IMR-90 (cell line): Measurements from ENCODE around the gene C1QC. TPM values are rescaled to one million over a fixed set of nuclear protein-coding genes. Genes with fewer than 3 reads are reported as not detected.
A peak's percentile ranks its signal among the peaks of the same experiment; 100 is the strongest.

Experiments used
- ATAC-seq: fragments of 200-7000 bp; cut with Tn5 transposase; 2 replicates; pipeline ENCODE4 v1.9.1; 2020; ENCODE audit warnings: low read depth, mild to moderate bottlenecking, moderate library complexity
- BruUV-seq: library from RNA; stranded (reverse); fragments of 400-500 nt; replicated peaks from 2 replicates; lab custom pipeline; 2021; lab: Mats Ljungman, UMichigan
- CTCF ChIA-PET: fragments of 300-600 bp; formaldehyde crosslinking; extraction: SDS; loops from one replicate; lab custom pipeline; 2021; ENCODE audit warnings: antibody characterized with exemption; lab: Yijun Ruan, JAX
- POLR2A ChIA-PET: fragments of 300-600 bp; sonication (Branson Sonifier 250); formaldehyde crosslinking; loops from one replicate; lab custom pipeline; 2022; ENCODE audit warnings: antibody characterized with exemption; ENCODE audit not compliant: unreplicated experiment; lab: Charles Lee
- DNase-seq: peaks from one replicate; pipeline ENCODE4 v3.0.0; 2013
- H2AFZ ChIP-seq: replicated peaks from 2 replicates; pipeline ENCODE3; 2013; ENCODE audit warnings: low read length, mild to moderate bottlenecking; ENCODE audit not compliant: poor library complexity
- H2AK5ac ChIP-seq: 2 replicates; pipeline ENCODE4 v1.6.1; 2013; ENCODE audit warnings: low read depth, low read length, inconsistent platforms
- H2AK9ac ChIP-seq: replicated peaks from 2 replicates; pipeline ENCODE3; 2013; ENCODE audit warnings: mild to moderate bottlenecking, low read depth, low read length, moderate library complexity; ENCODE audit not compliant: poor library complexity
- H2BK120ac ChIP-seq: 2 replicates; pipeline ENCODE4 v1.6.1; 2013; ENCODE audit warnings: low read depth, low read length, inconsistent platforms
- H2BK15ac ChIP-seq: 3 replicates; pipeline ENCODE4 v1.6.1; 2013; ENCODE audit warnings: low read depth, low read length, inconsistent platforms
- H2BK20ac ChIP-seq: 2 replicates; pipeline ENCODE4 v1.6.1; 2013; ENCODE audit warnings: low read depth, mild to moderate bottlenecking, inconsistent platforms, low read length, moderate library complexity
- H2BK5ac ChIP-seq: 2 replicates; pipeline ENCODE4 v1.6.1; 2013; ENCODE audit warnings: mild to moderate bottlenecking, low read depth, low read length, inconsistent platforms; ENCODE audit not compliant: poor library complexity, severe bottlenecking
- H3K14ac ChIP-seq: replicated peaks from 2 replicates; pipeline ENCODE4 v1.6.1; 2013; ENCODE audit warnings: low read depth, low read length, inconsistent platforms
- H3K18ac ChIP-seq: 2 replicates; pipeline ENCODE4 v1.6.1; 2013; ENCODE audit warnings: low read depth, low read length, control low read depth
- H3K23ac ChIP-seq: 2 replicates; pipeline ENCODE4 v1.6.1; 2013; ENCODE audit warnings: low read depth, low read length, inconsistent platforms
- H3K27ac ChIP-seq: 2 replicates; pipeline ENCODE4 v1.5.1; 2013; ENCODE audit warnings: mild to moderate bottlenecking, control low read depth, low read length; ENCODE audit not compliant: insufficient read depth
- H3K27me3 ChIP-seq: 2 replicates; pipeline ENCODE4 v1.6.1; 2013; ENCODE audit warnings: low read length; ENCODE audit not compliant: control insufficient read depth, insufficient read depth
- H3K36me3 ChIP-seq: 2 replicates; pipeline ENCODE4 v1.6.1; 2013; ENCODE audit warnings: low read length, mixed read lengths; ENCODE audit not compliant: control insufficient read depth, insufficient read depth
- H3K4ac ChIP-seq: 2 replicates; pipeline ENCODE4 v1.6.1; 2013; ENCODE audit warnings: low read depth, low read length, inconsistent platforms
- H3K4me1 ChIP-seq: 2 replicates; pipeline ENCODE4 v1.6.1; 2013; ENCODE audit warnings: low read length, mixed read lengths; ENCODE audit not compliant: control insufficient read depth, insufficient read depth
- H3K4me2 ChIP-seq: 2 replicates; pipeline ENCODE4 v1.6.1; 2013; ENCODE audit warnings: low read depth, mild to moderate bottlenecking, control low read depth, low read length, moderate library complexity
- H3K4me3 ChIP-seq: 2 replicates; pipeline ENCODE4 v1.5.1; 2013; ENCODE audit warnings: low read depth, mild to moderate bottlenecking, control low read depth, low read length, moderate library complexity; ENCODE audit not compliant: insufficient read depth
- H3K56ac ChIP-seq: 2 replicates; pipeline ENCODE4 v1.6.1; 2013; ENCODE audit warnings: low read length, inconsistent platforms; ENCODE audit not compliant: insufficient read depth; ENCODE audit errors: extremely low read depth
- H3K79me1 ChIP-seq, 2 experiments: 2 replicates each; pipeline ENCODE4 v1.6.1; 2013; ENCODE audit warnings: low read length in 2 of 2, inconsistent platforms in 1 of 2, low read depth in 1 of 2
- H3K9ac ChIP-seq: 2 replicates; pipeline ENCODE4 v1.6.1; 2013; ENCODE audit warnings: low read depth, low read length, control low read depth
- H3K9me1 ChIP-seq: 2 replicates; pipeline ENCODE4 v1.6.1; 2013; ENCODE audit warnings: low read length, inconsistent platforms; ENCODE audit not compliant: insufficient read depth
- H3K9me3 ChIP-seq: 2 replicates; pipeline ENCODE4 v1.6.1; 2013; ENCODE audit warnings: low read length; ENCODE audit not compliant: control insufficient read depth, insufficient read depth
- H4K20me1 ChIP-seq: 2 replicates; pipeline ENCODE4 v1.6.1; 2013; ENCODE audit warnings: low read length, inconsistent platforms; ENCODE audit not compliant: insufficient read depth
- H4K5ac ChIP-seq: 2 replicates; pipeline ENCODE4 v1.6.1; 2013; ENCODE audit warnings: mild to moderate bottlenecking, low read depth, low read length, control low read depth
- H4K8ac ChIP-seq, 2 experiments: 2 replicates each; pipeline ENCODE4 v1.6.1; 2013; ENCODE audit warnings: low read depth in 2 of 2, low read length in 2 of 2, control low read depth in 1 of 2, inconsistent platforms in 1 of 2
- H4K91ac ChIP-seq: 2 replicates; pipeline ENCODE4 v1.6.1; 2013; ENCODE audit warnings: low read depth, low read length, inconsistent platforms; ENCODE audit not compliant: insufficient read depth
- WGBS, 2 experiments: methylation state at CpG; one replicate each; pipeline versions ENCODE4 v1.1.5 to v1.1.7; 2013; ENCODE audit warnings: missing lambda C conversion rate in 2 of 2; ENCODE audit not compliant: insufficient read length in 1 of 2; ENCODE audit errors: extremely low coverage in 2 of 2; 5-methylcytosine and 5-hydroxymethylcytosine counted together
- dilution Hi-C: fragments of 300-500 bp; cut with HindIII; formaldehyde crosslinking; loops from one replicate; pipeline ENCODE4 v1.14.3; 2018; ENCODE audit warnings: low sequenced_read_pairs; ENCODE audit not compliant: unreplicated experiment
- in situ Hi-C: fragments of 300-500 bp; cut with MboI; formaldehyde crosslinking; loops from 3 replicates; pipeline ENCODE4 v1.14.3; 2019; ENCODE audit warnings: low sequenced_read_pairs, inconsistent platforms, mixed read lengths
- intact Hi-C: fragments of 100-400 bp; cut with micrococcal nuclease; formaldehyde crosslinking; loops from 2 replicates; pipeline ENCODE4 v1.10.0; 2022
- polyA plus RNA-seq, 3 experiments: library from polyadenylated mRNA; depleted of rRNA; stranded (reverse); fragments of >200 nt; gene quantifications; 2 replicates each; pipeline ENCODE4 v1.2.3, GENCODE V29; 2012; ENCODE audit warnings: low replicate concordance in 1 of 3
- total RNA-seq: library from RNA; depleted of rRNA; stranded (reverse); fragments of >200 nt; gene quantifications from 2 replicates; pipeline ENCODE4 v1.2.3, GENCODE V29; 2012
- TF ChIP-seq, protein P1 (sequence below): fragments of 150-350 bp; IDR thresholded peaks from 2 replicates; pipeline ENCODE4 v1.6.1; 2017; ENCODE audit warnings: mild to moderate bottlenecking, antibody characterized with exemption, low read length, low read depth

The C1QC gene
- total and polyA plus RNA-seq, 2 of the 4 experiments (the other 2 are of a cell fraction), result not detected

DNA sequence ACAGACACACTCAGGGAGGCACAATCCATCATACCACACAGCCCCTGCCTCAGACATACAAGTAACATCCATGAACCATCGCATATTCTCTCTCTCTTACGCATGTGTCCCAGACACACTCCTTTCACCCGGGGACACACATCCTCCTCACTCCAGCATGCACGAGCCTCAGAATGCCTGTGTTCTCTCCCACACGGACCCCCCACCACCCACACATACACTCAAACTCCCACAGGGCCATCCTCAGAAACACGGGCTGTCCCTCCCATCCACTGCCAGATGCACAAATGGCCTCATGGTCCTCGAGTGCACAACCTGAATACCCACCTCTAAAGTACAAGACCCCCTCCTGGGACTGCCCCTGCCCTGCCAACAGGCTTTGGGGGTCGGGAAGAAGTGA is 2.2 kb upstream of the C1QC start:
- intact Hi-C loops, result loop anchor here (10.0 kb wide), 1 partner anchor 536 kb away; no protein-coding TSS in a partner anchor
- H3K4me2 ChIP-seq, result no peak overlapping the region
- no peak for DNase-seq
- no peak overlapping the region for H2BK5ac ChIP-seq
- no peak overlapping the region for H2BK20ac ChIP-seq
- no peak overlapping the region for H3K14ac ChIP-seq
- H3K4me3 ChIP-seq, result no peak overlapping the region
- H3K23ac ChIP-seq, result no peak overlapping the region
- no peak overlapping the region for H3K27ac ChIP-seq
- TF ChIP-seq, protein P1, sequence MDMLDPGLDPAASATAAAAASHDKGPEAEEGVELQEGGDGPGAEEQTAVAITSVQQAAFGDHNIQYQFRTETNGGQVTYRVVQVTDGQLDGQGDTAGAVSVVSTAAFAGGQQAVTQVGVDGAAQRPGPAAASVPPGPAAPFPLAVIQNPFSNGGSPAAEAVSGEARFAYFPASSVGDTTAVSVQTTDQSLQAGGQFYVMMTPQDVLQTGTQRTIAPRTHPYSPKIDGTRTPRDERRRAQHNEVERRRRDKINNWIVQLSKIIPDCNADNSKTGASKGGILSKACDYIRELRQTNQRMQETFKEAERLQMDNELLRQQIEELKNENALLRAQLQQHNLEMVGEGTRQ, result no peak
- H2BK15ac ChIP-seq, result no peak overlapping the region
- H3K9ac ChIP-seq, result no peak overlapping the region
- H3K18ac ChIP-seq, result no peak overlapping the region
- no peak overlapping the region for H4K5ac ChIP-seq
- H4K8ac ChIP-seq, result no peak overlapping the region
- no peaks in the 10 kb centered on the region for H3K36me3 ChIP-seq
- no peak overlapping the region for H4K91ac ChIP-seq
- no peak for ATAC-seq
- H4K20me1 ChIP-seq, result peaks cover 5% of the 10 kb centered on the region
- H2AFZ ChIP-seq, result peak overlapping the region; percentile 51
- H3K79me1 ChIP-seq, result no peaks in the 10 kb centered on the region
- peaks cover 47% of the 10 kb centered on the region for H3K27me3 ChIP-seq
- in situ Hi-C loops, result no loop called here
- no peak overlapping the region for H2AK9ac ChIP-seq
- dilution Hi-C loops, result no loop called here
- no peak overlapping the region for H3K4ac ChIP-seq
- CTCF ChIA-PET, result interaction anchor here (1.0 to 3.0 kb wide), 5 partner anchors 11 to 225 kb away, joined by 3 to 18 read pairs (median 4); no protein-coding TSS in a partner anchor
- no peak overlapping the region for H2BK120ac ChIP-seq
- H3K56ac ChIP-seq, result no peak overlapping the region
- no peaks in the 10 kb centered on the region for H3K9me1 ChIP-seq
- BruUV-seq, result no TSS peak
- 45% methylated on average over 6 of the region's 8 CpGs; no CpG with 5 or more reads in 1 of the 2 experiments for WGBS, 2 experiments
- no peak overlapping the region for H2AK5ac ChIP-seq
- no peaks in the 10 kb centered on the region for H3K9me3 ChIP-seq
- POLR2A ChIA-PET, result no interaction called here
- peaks cover 2% of the 10 kb centered on the region; the same call in 1 of the 2 replicates for H3K4me1 ChIP-seq
